GM03348 (cell line): Measurements from ENCODE around the gene RNF166.

Source experiments
- DNase-seq: peaks from one replicate; pipeline ENCODE4 v3.0.0; 2012; ENCODE audit warnings: low spot score

The RNF166 gene

DNA sequence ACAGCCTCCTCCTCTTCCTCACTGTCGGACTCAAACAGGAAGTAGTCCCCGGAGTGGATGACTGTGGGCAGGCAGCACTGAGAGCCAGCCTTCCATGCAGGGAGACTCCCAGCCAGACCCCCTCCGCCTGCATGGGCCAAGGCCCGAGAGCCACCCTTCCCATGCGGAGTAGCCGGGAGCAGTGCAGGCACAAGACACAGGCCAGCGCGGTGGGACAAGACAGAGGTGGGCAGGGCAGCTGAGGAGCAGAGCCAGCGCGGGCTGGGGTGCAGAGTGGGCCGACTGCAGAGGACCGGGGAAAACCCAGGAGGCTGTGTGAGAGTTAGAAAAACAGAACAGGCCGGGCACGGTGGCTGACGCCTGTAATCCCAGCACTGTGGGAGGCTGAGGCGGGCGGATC lies 17.7 kb upstream of the RNF166 start:
- DNase-seq, result no peak

DNA sequence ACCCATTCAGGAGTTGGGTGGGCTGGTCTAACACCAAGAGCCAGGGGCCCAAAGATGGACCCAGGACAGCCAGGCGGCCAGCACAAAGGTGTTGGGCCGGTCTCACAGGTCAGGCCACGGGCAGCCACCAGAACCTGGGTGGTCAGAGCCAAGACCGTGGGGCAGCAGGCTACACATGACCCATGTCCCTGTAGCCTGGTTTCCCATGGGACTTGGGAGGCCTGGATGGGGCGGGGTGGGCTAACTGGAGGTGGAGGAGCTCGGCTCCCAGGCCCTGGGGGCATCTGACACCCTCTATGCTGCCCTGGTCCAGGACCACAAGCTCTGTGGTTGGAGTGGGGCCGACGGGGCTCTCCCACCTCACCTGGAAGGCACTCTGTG lies 17.3 kb upstream of the RNF166 start:
- DNase-seq, result no peak

DNA sequence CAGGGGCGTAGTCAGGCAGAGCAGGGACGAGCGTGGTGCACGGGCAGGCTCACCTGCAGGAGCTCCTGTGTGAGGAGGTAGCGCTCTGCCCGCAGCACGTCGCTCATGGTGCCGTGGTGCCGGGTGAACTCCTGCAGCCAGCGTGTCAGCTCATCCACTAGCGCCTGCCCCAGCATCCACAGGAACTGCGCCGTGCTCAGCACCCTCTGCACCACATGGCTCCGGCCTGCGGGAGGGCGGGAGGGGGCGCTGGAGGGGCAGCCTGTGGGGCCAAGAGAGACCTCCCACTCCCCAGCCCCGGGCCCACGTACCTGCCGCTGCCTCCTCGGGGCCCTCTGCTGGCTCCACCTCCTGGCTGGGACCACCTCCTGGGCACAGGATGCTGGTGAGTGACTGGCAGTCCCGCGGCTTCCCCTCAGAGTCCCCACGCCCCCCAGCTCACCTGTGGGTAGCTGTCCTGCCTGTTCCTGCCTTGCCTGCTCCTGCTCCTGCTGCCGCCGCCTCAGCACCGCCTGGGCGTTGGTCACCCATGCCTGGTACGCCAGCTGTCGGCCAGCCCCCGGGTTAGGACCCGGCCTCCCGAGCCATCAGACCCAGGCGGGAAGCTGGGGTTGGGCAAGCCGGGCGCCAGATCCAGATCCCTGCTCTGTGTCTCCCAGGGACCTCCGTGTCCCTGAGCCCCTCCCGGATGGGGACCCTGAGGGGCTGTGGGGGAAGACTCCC lies 16.7 kb upstream of the RNF166 start:
- no peak for DNase-seq

DNA sequence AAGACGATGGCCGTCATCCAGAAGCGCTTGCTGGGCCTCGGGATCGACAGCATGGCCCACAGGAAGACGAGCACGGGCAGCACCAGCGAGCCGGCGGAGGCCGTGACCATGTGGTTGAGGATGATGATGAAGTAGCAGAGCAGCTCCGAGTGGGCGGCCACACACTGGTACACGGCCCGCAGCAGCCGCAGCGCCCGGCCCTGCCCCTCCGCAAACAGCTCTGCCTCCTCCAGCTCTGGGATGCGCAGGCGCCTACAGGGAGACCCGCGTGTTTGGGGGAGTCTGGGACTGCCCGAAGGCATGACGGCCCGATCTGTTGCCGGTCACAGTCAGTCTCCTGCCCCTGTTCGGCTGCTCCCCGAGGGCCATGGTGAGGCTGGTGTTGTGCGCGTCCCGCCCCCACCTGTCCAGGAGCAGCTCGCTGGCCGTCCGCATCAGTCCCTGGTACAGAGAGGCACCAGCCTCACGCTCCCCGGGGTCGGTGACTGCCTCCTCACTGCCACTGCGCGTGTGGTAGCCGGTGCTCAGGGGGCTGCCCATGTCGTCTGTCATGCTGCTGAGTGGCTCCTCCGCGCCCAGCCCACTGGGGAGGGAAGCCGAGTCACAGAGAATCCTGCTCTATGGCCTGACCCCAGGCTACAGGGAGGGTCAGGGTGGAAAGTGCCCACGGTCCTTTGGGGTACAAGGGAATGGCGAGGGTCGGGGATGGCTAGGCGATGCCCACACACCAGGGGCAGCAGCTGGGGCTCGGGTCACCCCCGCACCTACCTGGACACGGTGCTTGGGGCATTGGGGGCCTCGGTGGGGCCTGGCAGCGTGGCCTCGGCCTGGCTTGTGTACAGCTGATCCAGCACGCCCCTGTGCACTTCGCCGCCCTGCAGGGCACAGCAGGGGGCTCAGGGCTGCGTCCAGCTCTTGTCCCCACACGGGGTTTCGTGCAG lies 15.9 kb upstream of the RNF166 start:
- DNase-seq, result no peak

DNA sequence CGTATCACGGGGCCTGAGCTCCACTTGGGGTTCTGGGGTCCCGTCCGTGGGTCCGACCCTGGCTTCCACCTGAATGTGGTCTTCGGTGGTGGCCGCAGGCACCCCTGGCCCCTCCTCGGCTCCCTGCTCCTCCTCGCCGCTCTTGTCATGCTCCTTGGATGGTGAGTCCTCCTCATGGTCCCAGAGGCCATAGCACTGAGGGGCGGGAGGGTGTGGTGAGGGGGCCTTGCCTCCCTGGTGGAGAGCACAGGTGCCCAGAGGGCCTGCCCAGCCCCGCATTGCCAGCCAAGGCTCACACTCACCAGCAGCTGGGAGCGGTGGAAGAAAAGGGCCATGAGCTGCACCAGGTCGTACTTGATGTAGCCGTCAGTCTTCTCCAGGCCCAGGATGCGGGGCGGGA lies 15.0 kb upstream of the RNF166 start:
- no peak for DNase-seq

DNA sequence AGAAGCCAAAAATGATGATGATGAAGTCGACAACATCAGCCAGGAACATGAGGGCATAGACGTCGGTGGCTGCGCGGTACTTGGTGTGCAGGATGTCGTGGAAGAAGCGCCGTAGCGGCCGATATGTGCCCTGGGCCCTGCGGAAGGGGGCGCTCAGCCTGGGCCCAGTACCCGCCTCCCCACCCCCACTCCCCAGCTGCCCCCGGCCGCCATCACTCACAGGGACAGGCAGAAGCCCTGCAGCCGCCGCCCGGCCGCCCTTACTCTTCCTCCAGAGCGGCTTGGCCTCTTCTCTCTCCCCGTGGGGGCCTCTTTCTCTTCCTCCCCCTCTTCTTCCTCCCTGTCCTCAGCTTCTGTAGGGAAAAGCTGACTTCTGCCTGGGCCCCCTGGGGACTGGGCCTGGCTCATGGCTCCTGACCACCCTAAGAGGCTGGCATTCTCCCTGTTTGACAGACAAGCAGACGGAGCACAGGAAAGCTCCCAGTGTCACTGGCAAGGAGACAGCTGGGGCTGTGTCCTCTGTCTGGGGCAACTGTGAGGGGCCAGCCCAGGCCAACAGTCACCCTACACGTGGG lies 14.3 kb upstream of the RNF166 start:
- no peak for DNase-seq

DNA sequence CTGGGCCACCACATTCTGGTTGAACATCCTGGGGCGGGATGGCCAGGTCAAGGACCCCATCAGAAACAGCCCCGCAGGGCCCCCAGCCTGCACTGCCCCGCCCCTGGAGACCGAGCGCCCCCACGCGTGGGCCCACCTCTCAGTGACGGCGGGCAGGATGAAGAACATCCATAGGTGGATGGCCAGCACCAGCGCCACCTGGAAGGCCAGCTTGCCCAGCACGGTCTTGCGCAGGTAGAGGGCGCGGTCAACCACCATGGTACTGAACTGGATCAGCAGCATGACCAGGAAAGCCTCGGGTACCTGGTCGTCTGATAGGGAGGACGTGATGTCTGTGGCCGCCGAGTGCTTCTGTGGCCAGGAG lies 13.7 kb upstream of the RNF166 start:
- no peak for DNase-seq

DNA sequence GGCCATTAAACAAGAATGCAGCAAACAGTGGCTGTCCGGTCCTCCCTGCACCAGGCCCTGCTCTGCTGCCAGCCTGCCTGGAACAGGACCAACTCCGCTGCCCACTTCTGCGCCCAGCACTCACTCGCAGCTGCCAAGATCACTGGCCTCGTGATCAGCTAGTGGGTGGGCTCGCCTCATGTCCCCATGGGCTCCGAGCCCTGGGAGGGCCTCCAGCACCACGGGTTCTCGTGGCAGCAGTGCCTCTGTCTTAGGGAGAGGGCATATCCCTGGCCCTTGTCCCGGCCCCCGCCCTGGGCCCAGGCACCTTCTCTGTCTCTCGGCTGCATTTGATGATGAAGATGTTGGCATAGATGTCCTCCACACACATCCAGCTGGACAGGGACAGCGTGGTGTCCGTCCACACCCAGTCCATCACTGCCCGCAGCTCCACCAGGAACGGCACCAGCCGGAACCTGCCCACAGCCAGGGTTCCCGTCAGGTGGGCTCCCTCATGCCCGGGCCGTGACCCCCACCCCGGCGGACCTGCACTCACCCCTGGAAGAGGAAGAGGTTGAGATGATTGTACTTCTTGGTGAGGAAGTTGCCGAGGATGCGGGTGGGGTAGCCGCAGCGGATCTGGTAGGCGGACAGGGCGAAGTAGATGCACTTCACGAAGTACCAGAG lies 13.2 kb upstream of the RNF166 start:
- DNase-seq, result no peak

DNA sequence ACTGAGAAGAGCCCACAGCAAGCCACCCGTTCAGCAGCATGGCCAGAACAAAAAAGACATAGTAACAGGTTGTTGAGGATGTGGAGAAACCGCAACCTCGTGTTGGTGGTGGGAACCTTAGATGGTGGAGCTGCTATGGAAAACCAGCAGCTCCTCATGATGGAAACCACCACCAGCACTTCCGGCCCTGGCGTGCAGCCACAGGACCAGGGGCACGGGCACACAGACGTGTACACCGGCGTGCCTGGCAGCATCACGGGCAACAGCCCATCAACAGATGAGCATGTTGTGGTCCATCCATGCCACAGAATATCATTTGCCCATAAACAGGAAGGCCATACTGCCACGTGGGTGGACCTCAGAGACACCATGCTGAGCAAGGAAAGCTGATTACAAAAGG lies 12.0 kb upstream of the RNF166 start:
- no peak for DNase-seq

DNA sequence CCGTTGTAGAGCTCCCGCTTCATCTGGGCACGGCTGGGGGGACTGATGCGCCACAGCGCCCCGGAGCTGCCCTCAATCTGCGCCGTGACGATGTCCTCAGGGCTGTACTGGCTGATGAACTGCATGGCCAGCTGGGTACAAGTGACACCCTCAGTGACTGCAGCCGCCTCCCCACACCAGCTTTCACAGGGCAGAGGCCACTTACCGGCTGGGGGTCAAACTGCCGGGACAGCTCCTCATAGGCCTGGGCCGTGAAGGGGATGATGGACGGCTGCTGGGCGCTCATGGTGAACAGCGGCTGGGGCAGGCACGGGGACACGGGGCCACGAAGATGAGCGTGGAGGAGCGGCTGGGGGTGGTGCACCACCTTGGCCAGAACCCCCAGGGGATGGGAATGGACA lies 10.4 kb upstream of the RNF166 start:
- no peak for DNase-seq

DNA sequence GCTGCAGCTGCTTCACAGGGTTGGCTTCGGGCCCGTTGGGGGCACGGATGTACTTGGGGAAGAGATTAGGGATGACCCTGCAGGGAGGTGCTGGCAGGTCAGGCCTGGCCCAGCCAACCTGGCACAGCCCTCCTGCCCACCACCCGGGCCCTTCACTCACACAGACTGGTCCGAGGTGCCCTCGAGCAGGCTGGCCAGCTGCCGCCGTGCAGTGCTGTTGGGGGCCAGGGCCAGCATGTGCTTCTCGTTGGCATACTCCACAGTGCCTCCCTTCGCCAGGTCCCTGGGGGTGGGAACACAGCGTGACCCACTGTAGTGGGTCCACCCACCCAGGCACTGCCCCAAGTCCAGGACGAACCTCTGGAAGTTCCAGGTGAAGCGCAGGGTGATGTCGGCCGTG lies 10.0 kb upstream of the RNF166 start:
- DNase-seq, result no peak

DNA sequence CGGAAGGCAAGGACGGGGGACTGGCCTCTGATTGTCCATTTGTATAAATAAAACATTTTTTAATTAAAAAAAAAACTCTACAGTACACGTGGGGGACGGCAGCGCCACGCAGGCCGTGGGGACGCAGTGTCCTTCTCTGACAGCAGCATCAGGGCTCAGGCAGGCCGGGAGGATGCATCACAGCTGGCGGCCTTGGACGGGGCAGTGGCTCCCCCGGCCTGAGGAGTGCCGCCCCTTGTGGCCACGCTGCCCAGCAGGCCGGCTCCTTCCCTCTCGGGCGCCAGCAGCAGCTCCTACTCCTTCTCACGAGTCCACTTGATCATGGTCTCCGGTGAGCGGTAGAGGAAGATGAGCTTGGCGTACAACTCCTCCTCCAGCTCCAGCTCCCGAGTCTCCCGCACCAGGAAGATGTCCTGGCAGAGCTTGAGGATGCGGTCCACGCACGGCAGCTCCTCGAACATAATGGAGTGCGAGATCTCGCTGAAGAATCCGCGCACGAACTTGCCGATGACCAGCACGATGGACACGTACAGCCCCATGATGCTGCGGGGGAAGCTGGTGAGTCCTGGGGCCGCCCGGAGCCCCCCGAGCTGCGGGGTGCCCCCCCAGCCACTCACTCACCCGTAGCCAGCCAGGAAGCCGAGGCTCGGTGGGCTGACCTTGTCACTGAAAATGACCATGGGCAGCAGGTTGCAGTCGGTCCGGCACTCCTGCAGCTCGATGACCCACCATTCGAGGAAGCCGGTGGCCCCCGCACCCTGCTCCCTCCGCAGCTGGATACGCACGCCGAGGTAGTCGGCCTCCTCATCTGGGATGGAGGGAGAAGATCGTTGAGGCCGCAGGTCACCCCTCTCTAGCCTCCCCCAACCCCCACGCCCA lies 9.3 kb upstream of the RNF166 start:
- DNase-seq, result no peak

DNA sequence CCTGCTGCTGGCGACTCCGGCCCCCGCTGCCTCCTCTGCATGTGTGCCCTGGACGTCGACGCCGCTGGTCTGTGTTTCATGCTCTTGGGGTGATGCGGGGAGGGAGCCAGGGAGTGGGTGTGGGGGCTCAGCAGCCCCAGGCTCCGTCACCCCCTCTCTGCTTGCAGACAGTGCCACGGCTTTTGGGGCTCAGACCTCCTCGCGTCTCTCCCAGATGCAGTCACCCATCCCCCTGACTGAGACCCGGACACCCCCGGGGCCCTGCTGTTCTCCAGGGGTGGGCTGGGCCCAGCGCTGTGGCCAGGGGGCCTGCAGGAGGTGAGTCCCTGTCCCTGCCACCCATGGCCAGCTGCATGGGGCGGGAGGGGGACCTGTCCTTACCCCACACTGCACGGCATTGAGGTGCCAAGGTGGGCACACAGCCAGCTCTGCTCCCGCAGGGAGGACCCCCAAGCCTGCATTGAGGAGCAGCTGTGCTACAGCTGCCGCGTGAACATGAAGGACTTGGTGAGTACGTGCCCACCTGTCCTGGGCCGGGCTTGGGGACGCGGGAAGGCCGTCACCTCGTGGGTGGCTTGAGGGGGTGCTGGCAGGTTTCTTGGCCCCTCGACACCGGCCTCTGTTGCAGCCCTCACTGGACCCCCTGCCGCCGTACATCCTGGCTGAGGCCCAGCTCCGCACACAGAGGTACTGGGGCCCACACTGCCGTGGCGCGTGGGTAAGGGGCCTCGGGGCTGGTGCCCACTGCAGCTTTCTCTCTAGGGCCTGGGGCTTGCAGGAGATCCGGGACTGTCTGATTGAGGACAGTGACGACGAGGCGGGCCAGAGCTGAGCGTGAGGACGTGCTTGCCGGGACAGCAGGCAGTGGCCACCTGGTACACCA lies 8.5 kb upstream of the RNF166 start:
- no peak for DNase-seq

DNA sequence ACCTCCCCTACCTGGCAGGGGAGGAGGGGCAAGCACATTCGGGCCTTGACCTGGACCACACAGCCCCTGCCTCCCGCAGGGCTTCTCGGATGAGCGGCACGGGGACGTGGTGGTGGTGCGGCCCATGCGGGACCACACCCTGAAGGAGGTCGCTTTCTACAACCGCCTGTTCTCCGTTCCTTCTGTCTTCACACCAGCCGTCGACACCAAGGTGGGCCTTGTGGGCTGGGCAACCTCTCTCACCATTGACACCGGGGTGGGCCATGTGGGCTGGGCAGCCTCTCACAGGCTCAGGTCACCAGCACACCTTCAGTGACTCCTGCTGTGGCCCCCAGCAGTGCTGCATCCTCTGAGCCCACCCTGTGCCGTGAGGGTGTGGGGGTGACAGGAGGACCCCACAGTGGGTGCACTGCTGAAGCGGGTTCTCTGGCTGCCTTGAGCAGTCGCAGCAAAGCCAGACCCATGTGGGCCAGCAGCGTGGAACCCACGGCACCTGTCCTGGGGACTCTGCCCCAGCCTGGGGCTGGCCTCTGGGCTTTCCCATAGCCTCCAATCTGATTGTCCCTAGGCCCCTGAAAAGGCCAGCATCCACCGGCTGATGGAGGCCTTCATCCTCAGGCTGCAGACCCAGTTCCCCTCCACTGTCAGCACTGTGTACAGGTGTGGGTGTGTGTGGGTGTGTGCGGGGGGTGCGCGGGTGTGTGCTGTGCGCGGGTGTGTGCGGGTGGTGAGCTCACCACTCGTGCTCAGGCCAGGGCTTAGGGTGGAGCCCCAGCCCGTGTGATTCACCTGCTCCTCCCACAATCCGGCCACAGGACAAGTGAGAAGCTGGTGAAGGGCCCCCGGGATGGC lies 7.6 kb upstream of the RNF166 start:
- no peak for DNase-seq

DNA sequence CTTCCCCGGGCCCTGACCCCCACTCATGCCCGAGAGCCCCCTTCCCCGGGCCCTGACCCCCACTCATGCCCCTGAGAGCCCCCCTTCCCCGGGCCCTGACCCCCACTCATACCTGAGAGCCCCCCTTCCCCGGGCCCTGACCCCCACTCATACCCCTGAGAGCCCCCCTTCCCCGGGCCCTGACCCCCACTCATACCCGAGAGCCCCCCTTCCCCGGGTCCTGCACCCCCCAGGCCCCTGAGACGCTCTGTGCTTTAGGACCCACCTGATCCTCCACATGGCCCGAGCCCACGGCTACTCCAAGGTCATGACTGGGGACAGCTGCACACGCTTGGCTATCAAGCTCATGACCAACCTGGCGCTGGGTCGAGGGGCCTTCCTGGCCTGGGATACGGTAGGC lies 6.8 kb upstream of the RNF166 start:
- DNase-seq, result no peak

DNA sequence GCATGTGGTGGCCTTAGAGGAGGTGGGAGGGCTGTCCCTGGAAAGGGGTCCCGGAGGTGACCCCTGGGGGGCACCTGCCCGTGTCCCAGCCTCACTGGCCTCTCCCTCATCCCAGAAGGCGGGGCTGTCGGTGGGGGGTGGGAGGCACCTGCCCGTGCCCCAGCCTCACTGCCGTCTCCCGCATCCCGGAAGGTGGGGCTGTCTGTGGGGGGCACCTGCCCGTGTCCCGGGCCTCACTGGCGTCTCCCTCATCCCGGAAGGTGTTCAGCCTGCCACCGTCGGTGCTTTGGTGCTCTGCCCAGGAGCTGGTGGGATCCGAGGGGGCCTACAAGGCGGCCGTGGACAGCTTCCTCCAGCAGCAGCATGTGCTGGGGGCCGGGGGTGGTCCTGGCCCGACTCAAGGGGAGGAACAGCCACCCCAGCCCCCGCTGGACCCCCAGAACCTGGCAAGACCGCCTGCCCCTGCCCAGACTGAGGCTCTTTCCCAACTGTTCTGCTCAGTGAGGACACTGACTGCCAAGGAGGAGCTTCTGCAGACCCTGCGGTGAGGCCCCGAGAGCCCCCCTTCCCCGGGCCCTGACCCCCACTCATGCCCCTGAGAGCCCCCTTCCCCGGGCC lies 6.3 kb upstream of the RNF166 start:
- no peak for DNase-seq

DNA sequence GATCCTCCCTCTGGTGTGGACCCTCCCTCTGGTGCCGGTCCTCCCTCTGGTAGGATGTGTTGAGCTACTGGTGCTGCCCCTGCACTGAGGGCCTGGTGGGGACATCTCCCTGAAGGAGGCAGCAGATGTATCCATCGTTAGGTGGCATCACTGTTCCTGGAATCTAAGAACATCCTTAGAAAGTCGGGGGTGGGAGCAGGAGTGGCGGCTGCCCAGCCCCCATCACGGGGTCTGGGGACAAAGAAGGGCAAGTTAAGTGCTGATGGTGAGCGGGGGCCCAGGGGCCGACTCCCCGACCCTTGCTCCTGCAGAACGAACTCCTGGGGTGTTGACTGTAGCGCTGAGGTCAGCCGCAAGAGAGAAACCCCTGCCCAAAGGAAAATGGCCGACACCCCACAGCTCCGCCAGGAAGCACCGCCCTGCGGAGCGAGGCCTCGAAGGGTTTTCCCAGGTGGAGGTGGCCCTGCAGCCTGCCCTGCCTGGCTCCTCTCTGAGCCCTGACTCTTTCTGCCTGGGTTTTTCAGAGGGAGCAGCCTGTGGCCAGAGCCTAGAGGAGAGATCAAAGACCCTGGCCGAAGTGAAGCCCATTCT lies 5.6 kb upstream of the RNF166 start:
- no peak for DNase-seq

DNA sequence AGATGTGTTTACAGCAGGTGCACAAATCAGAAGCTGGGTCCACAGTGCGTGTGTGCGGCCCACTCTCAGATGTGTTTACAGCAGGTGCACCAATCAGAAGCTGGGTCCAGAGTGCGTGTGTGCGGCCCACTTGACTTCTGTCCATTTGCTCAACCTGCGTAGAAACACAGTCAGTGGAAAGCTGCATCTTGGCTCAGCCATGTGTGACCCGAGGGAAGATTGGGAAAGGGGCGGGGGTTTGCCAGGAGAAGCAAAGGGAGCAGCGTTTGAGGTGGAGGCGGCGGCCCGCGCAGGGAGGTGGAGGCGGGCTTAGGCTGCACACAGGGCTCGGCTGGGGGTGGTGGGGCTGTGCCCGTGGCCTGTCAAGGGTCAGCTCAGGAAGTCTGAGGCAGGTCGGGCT lies 4.3 kb upstream of the RNF166 start:
- no peak for DNase-seq
